Measurements from ENCODE around the gene RAB24. TPM values are rescaled to one million over a fixed set of nuclear protein-coding genes. Genes with fewer than 3 reads are reported as not detected.

The RAB24 gene
- total and polyA plus RNA-seq, 2 donors from 2014 or later: 25.0 to 77.6 TPM

GRCh38 chr5:177317959-177318377, 14.4 kb upstream of the RAB24 start:
- TF ChIP-seq CTCF (IDR thresholded peaks at IDR 0.05; ENCODE audit: borderline replicate concordance, extremely low read depth, insufficient read depth): peak; percentile 86

GRCh38 chr5:177316005-177316404, 12.5 kb upstream of the RAB24 start:
- Histone ChIP-seq H3K4me1 (ENCODE audit: control insufficient read depth in 2 of 3, insufficient read depth in 2 of 3, low read depth in 1 of 3, low read length in 3 of 3) (peaks cover 0 to 6% (median 0%) of the 10 kb centered on the region in 3 donors), H3K36me3 (ENCODE audit: control insufficient read depth in 2 of 3, insufficient read depth in 3 of 3, low read length in 3 of 3) (no peaks in the 10 kb centered on the region), H3K9me3 (ENCODE audit: control insufficient read depth in 2 of 3, insufficient read depth in 1 of 3, low read length in 3 of 3) (no peaks in the 10 kb centered on the region), H3K27ac (ENCODE audit: low read depth in 2 of 2, low read length in 2 of 2) (no peak overlapping the region), H3K27me3 (ENCODE audit: control insufficient read depth, insufficient read depth, low read length) (no peaks in the 10 kb centered on the region), H3K4me3 (ENCODE audit: low read length in 3 of 3) (no peak overlapping the region), H3K9ac (ENCODE audit: low read length in 3 of 3) (no peak overlapping the region)
- no peak for TF ChIP-seq CTCF (IDR thresholded peaks at IDR 0.05; ENCODE audit: borderline replicate concordance, extremely low read depth, insufficient read depth)
- DNase-seq (no peak), FAIRE-seq (no peak)
- intact Hi-C loops (cut with DNase I): no loop called here

More at GRCh38 chr5:177317959-177318377, 14.4 kb upstream of the RAB24 start:
- DNase-seq: peak; percentile 77 to 85 (median 81)
- no peak overlapping the region for H3K27ac ChIP-seq (ENCODE audit: low read depth in 2 of 2, low read length in 2 of 2)
- H3K9me3 ChIP-seq (ENCODE audit: control insufficient read depth in 2 of 3, insufficient read depth in 1 of 3, low read length in 3 of 3): no peaks in the 10 kb centered on the region
- no peaks in the 10 kb centered on the region for H3K36me3 ChIP-seq (ENCODE audit: control insufficient read depth in 2 of 3, insufficient read depth in 3 of 3, low read length in 3 of 3)
- H3K9ac ChIP-seq (ENCODE audit: low read length in 3 of 3): no peak overlapping the region
- no peaks in the 10 kb centered on the region for H3K4me1 ChIP-seq (ENCODE audit: control insufficient read depth in 2 of 3, insufficient read depth in 2 of 3, low read depth in 1 of 3, low read length in 3 of 3)
- no peak overlapping the region for H3K4me3 ChIP-seq (ENCODE audit: low read length in 3 of 3)
- intact Hi-C loops (cut with DNase I): no loop called here
- peak; percentile 68 for FAIRE-seq
- no peaks in the 10 kb centered on the region for H3K27me3 ChIP-seq (ENCODE audit: control insufficient read depth, insufficient read depth, low read length)

GRCh38 chr5:177315411-177315810, 11.9 kb upstream of the RAB24 start:
- no peak overlapping the region for H3K4me3 ChIP-seq (ENCODE audit: low read length in 3 of 3)
- DNase-seq (peak in 1 of 5 donors; percentile 50), FAIRE-seq (no peak)
- H3K27ac ChIP-seq (ENCODE audit: low read depth in 2 of 2, low read length in 2 of 2): no peak overlapping the region
- no peak for TF ChIP-seq CTCF (IDR thresholded peaks at IDR 0.05; ENCODE audit: borderline replicate concordance, extremely low read depth, insufficient read depth)
- no peaks in the 10 kb centered on the region for H3K9me3 ChIP-seq (ENCODE audit: control insufficient read depth in 2 of 3, insufficient read depth in 1 of 3, low read length in 3 of 3)
- no peak overlapping the region for H3K9ac ChIP-seq (ENCODE audit: low read length in 3 of 3)
- no peaks in the 10 kb centered on the region for H3K27me3 ChIP-seq (ENCODE audit: control insufficient read depth, insufficient read depth, low read length)
- no peaks in the 10 kb centered on the region for H3K36me3 ChIP-seq (ENCODE audit: control insufficient read depth in 2 of 3, insufficient read depth in 3 of 3, low read length in 3 of 3)
- peaks cover 0 to 9% (median 0%) of the 10 kb centered on the region in 3 donors for H3K4me1 ChIP-seq (ENCODE audit: control insufficient read depth in 2 of 3, insufficient read depth in 2 of 3, low read depth in 1 of 3, low read length in 3 of 3)
- intact Hi-C loops (cut with DNase I): no loop called here

Data from kidney (tissue), 14 donors.